A673 (cell line): ENCODE data around the gene ANKS3. TPM values are rescaled to one million over a fixed set of nuclear protein-coding genes. Genes with fewer than 3 reads are reported as not detected.

Experiments used
- BruUV-seq: library from RNA; stranded (reverse); fragments of 400-500 nt; replicated peaks from 2 replicates; lab custom pipeline; 2021; lab: Mats Ljungman, UMichigan
- CTCF ChIA-PET: fragments of 300-600 bp; sonication (Branson Sonifier 250); formaldehyde crosslinking; loops from one replicate; lab custom pipeline; 2022; ENCODE audit warnings: antibody characterized with exemption; lab: Charles Lee
- POLR2A ChIA-PET: fragments of 300-600 bp; sonication (Branson Sonifier 250); formaldehyde crosslinking; loops from one replicate; lab custom pipeline; 2022; ENCODE audit warnings: antibody characterized with exemption; ENCODE audit not compliant: low non-redundant PET; lab: Charles Lee
- DNase-seq: peaks from one replicate; pipeline ENCODE4 v3.0.0-alpha.2; 2015; ENCODE audit warnings: low spot score
- H3K27ac ChIP-seq: fragments of 200-600 bp; sonication (generic); 2 replicates; pipeline ENCODE4 v1.5.1; 2016; ENCODE audit warnings: mixed run types, low read depth, mild to moderate bottlenecking, mixed read lengths, antibody characterized with exemption, low read length; ENCODE audit not compliant: poor library complexity, severe bottlenecking
- H3K27me3 ChIP-seq: fragments of 200-600 bp; sonication (generic); replicated peaks from 2 replicates; pipeline ENCODE4 v1.6.1; 2017; ENCODE audit warnings: mixed run types, low read depth, mild to moderate bottlenecking, mixed read lengths, antibody characterized with exemption, low read length; ENCODE audit not compliant: insufficient read depth, poor library complexity
- H3K36me3 ChIP-seq: fragments of 200-600 bp; sonication (generic); 2 replicates; pipeline ENCODE4 v1.6.1; 2016; ENCODE audit warnings: mixed run types, mild to moderate bottlenecking, mixed read lengths, antibody characterized with exemption, low read length; ENCODE audit not compliant: insufficient read depth, poor library complexity, severe bottlenecking
- H3K4me1 ChIP-seq: fragments of 200-600 bp; sonication (generic); 2 replicates; pipeline ENCODE4 v1.6.1; 2017; ENCODE audit warnings: mixed run types, mild to moderate bottlenecking, mixed read lengths, antibody characterized with exemption, low read length; ENCODE audit not compliant: insufficient read depth, poor library complexity, severe bottlenecking
- H3K4me3 ChIP-seq: fragments of 200-600 bp; sonication (generic); 2 replicates; pipeline ENCODE4 v1.5.1; 2016; ENCODE audit warnings: low read depth, mixed run types, mild to moderate bottlenecking, mixed read lengths, low read length; ENCODE audit not compliant: poor library complexity, severe bottlenecking
- H3K9me3 ChIP-seq: fragments of 200-600 bp; sonication (generic); 2 replicates; pipeline ENCODE4 v1.6.1; 2016; ENCODE audit warnings: mixed run types, low read depth, mild to moderate bottlenecking, mixed read lengths, antibody characterized with exemption, low read length; ENCODE audit not compliant: poor library complexity, severe bottlenecking
- CTCF ChIP-seq: fragments of 300-800, 200-600 bp; sonication (generic); conservative IDR thresholded peaks from 2 replicates; pipeline ENCODE4 v1.5.1; 2017; ENCODE audit warnings: low read depth, mild to moderate bottlenecking, antibody characterized with exemption, low read length, moderate library complexity, mixed read lengths
- EZH2 ChIP-seq: fragments of 200-600 bp; sonication (generic); IDR thresholded peaks from 2 replicates; pipeline ENCODE4 v1.6.1; 2017; ENCODE audit warnings: borderline replicate concordance, low read depth, mild to moderate bottlenecking, mixed read lengths, antibody characterized with exemption, low read length; ENCODE audit not compliant: poor library complexity, severe bottlenecking
- intact Hi-C: fragments of 100-400 bp; cut with micrococcal nuclease; formaldehyde crosslinking; loops from one replicate; pipeline ENCODE4 v1.10.0; 2022; ENCODE audit not compliant: unreplicated experiment
- total RNA-seq: library from RNA; stranded (reverse); gene quantifications from 2 replicates; pipeline ENCODE4 v1.2.3, GENCODE V29; 2021

The ANKS3 gene
- total RNA-seq, 1 experiment from 2014 or later: 26.9 TPM

GRCh38 chr16:4728676-4729075 is 5.4 kb downstream of the ANKS3 start:
- POLR2A ChIA-PET: no interaction called here

GRCh38 chr16:4726616-4727015 is 7.5 kb downstream of the ANKS3 start:
- ChIA-PET CTCF (no interaction called here), POLR2A (no interaction called here)
- H3K4me1 ChIP-seq: no peaks in the 10 kb centered on the region
- no peaks in the 10 kb centered on the region for H3K27me3 ChIP-seq
- no peak for TF ChIP-seq CTCF
- no peak for TF ChIP-seq EZH2
- H3K27ac ChIP-seq: no peak overlapping the region
- no peak overlapping the region for H3K4me3 ChIP-seq
- BruUV-seq: no TSS peak
- DNase-seq: no peak
- intact Hi-C loops: no loop called here
- peaks cover 17% of the 10 kb centered on the region for H3K36me3 ChIP-seq
- no peaks in the 10 kb centered on the region for H3K9me3 ChIP-seq

More at GRCh38 chr16:4728676-4729075, 5.4 kb downstream of the ANKS3 start:
- peaks cover 17% of the 10 kb centered on the region for H3K36me3 ChIP-seq
- no peaks in the 10 kb centered on the region for H3K4me1 ChIP-seq
- no peak for DNase-seq
- intact Hi-C loops: no loop called here
- BruUV-seq: no TSS peak
- H3K9me3 ChIP-seq: no peaks in the 10 kb centered on the region
- no peak overlapping the region for H3K4me3 ChIP-seq
- no peak overlapping the region for H3K27ac ChIP-seq
- TF ChIP-seq EZH2: no peak
- TF ChIP-seq CTCF: no peak
- H3K27me3 ChIP-seq: no peaks in the 10 kb centered on the region
- CTCF ChIA-PET: no interaction called here

GRCh38 chr16:4724661-4725270 is 9.3 kb downstream of the ANKS3 start:
- CTCF ChIA-PET: no interaction called here
- Histone ChIP-seq H3K36me3 (peaks cover 15% of the 10 kb centered on the region), H3K27me3 (no peaks in the 10 kb centered on the region), H3K27ac (no peak overlapping the region), H3K4me1 (no peaks in the 10 kb centered on the region), H3K9me3 (no peaks in the 10 kb centered on the region), H3K4me3 (no peak overlapping the region)
- intact Hi-C loops: no loop called here
- no peak for TF ChIP-seq EZH2
- TF ChIP-seq CTCF: no peak
- POLR2A ChIA-PET: no interaction called here
- BruUV-seq: no TSS peak
- DNase-seq: no peak
